Hepatocyte (in vitro differentiated cells): ENCODE results near the gene DEXI. TPM values are rescaled to one million over a fixed set of nuclear protein-coding genes. Genes with fewer than 3 reads are reported as not detected.

ENCODE experiments used
- DNase-seq: peaks from one replicate; pipeline ENCODE4 v3.0.0-alpha.2; 2016; ENCODE audit warnings: low spot score
- H2AFZ ChIP-seq: fragments of 200-600 bp; sonication (generic); 2 replicates; pipeline ENCODE4 v1.6.0; 2016; ENCODE audit warnings: antibody characterized with exemption, mild to moderate bottlenecking
- H3K27ac ChIP-seq: fragments of 200-600 bp; sonication (generic); 2 replicates; pipeline ENCODE4 v1.5.1; 2016; ENCODE audit warnings: mild to moderate bottlenecking
- H3K27me3 ChIP-seq: fragments of 200-600 bp; sonication (generic); 2 replicates; pipeline ENCODE4 v1.6.1; 2016
- H3K36me3 ChIP-seq: fragments of 200-600 bp; sonication (generic); replicated peaks from 2 replicates; pipeline ENCODE4 v1.5.1; 2016; ENCODE audit warnings: low read depth; ENCODE audit not compliant: insufficient read depth
- H3K4me1 ChIP-seq: fragments of 200-600 bp; sonication (generic); 2 replicates; pipeline ENCODE4 v1.5.1; 2016; ENCODE audit warnings: mild to moderate bottlenecking, moderate library complexity; ENCODE audit not compliant: insufficient read depth
- H3K4me2 ChIP-seq: fragments of 200-600 bp; sonication (generic); 2 replicates; pipeline ENCODE4 v1.6.0; 2016
- H3K4me3 ChIP-seq: fragments of 200-600 bp; sonication (generic); 2 replicates; pipeline ENCODE4 v1.5.1; 2016; ENCODE audit warnings: mild to moderate bottlenecking
- H3K79me2 ChIP-seq: fragments of 200-600 bp; sonication (generic); 2 replicates; pipeline ENCODE4 v1.6.0; 2017; ENCODE audit warnings: mild to moderate bottlenecking
- H3K9me2 ChIP-seq: fragments of 200-600 bp; sonication (generic); replicated peaks from 2 replicates; pipeline ENCODE4 v1.6.0; 2017; ENCODE audit warnings: mild to moderate bottlenecking; ENCODE audit not compliant: insufficient read depth
- H3K9me3 ChIP-seq: fragments of 200-600 bp; sonication (generic); 2 replicates; pipeline ENCODE4 v1.5.1; 2016; ENCODE audit warnings: low read depth, mild to moderate bottlenecking
- H4K20me1 ChIP-seq: fragments of 200-600 bp; sonication (generic); 2 replicates; pipeline ENCODE4 v1.6.0; 2016; ENCODE audit warnings: mild to moderate bottlenecking; ENCODE audit not compliant: insufficient read depth, poor library complexity, severe bottlenecking
- CTCF ChIP-seq: fragments of 200-600 bp; sonication (generic); IDR thresholded peaks from 2 replicates; pipeline ENCODE4 v1.5.1; 2016; ENCODE audit warnings: antibody characterized with exemption, mild to moderate bottlenecking; ENCODE audit not compliant: poor library complexity
- EZH2 ChIP-seq: fragments of 200-600 bp; sonication (generic); IDR thresholded peaks from 2 replicates; pipeline ENCODE4 v1.6.1; 2016; ENCODE audit warnings: antibody characterized with exemption, mild to moderate bottlenecking, borderline replicate concordance
- EZH2phosphoT487 ChIP-seq: fragments of 200-600 bp; sonication (generic); IDR thresholded peaks from one replicate; pipeline ENCODE4 v1.6.1; 2018; ENCODE audit warnings: antibody characterized with exemption, mild to moderate bottlenecking, low read depth, moderate library complexity; ENCODE audit not compliant: unreplicated experiment, severe bottlenecking
- WGBS: methylation state at CpG from one replicate; pipeline ENCODE4 v1.1.6; 2016; ENCODE audit warnings: low lambda C conversion rate; ENCODE audit errors: missing lambda C conversion rate; 5-methylcytosine and 5-hydroxymethylcytosine counted together
- polyA plus RNA-seq: library from polyadenylated mRNA; unstranded; fragments of >200 nt; fragmentation: Nextera tagmentation; extraction: Ambion mirVana; gene quantifications from 2 replicates; pipeline ENCODE4 v1.2.1, GENCODE V29; 2016
- total RNA-seq: library from RNA; depleted of rRNA; stranded (reverse); fragments of >200 nt; gene quantifications from 2 replicates; pipeline ENCODE4 v1.2.3, GENCODE V29; 2014

Gene DEXI
- total and polyA plus RNA-seq, 2 experiments from 2014 or later, result 51.6 to 82.4 TPM

GRCh38 chr16:10938321-10938720 is 3.9 kb downstream of the DEXI start:
- H3K36me3 ChIP-seq, result no peaks in the 10 kb centered on the region
- H3K4me3 ChIP-seq, result no peak overlapping the region
- no peaks in the 10 kb centered on the region for H3K9me2 ChIP-seq
- H3K27ac ChIP-seq, result no peak overlapping the region
- no peak for DNase-seq
- peaks cover 29% of the 10 kb centered on the region for H3K4me1 ChIP-seq
- peaks cover 63% of the 10 kb centered on the region for H4K20me1 ChIP-seq
- no peaks in the 10 kb centered on the region for H3K27me3 ChIP-seq
- 94% methylated on average over 7 of the region's 7 CpGs for WGBS
- H3K79me2 ChIP-seq, result peaks cover 90% of the 10 kb centered on the region
- TF ChIP-seq EZH2, result no peak
- TF ChIP-seq EZH2phosphoT487, result no peak
- TF ChIP-seq CTCF, result no peak
- H3K9me3 ChIP-seq, result no peaks in the 10 kb centered on the region
- H2AFZ ChIP-seq, result no peak overlapping the region
- peak overlapping the region; percentile 89 for H3K4me2 ChIP-seq

GRCh38 chr16:10937068-10937859 is 5.0 kb downstream of the DEXI start:
- H3K79me2 ChIP-seq, result peaks cover 88% of the 10 kb centered on the region
- H3K4me1 ChIP-seq, result peaks cover 28% of the 10 kb centered on the region
- H3K4me2 ChIP-seq, result peak overlapping the region; percentile 18
- DNase-seq, result no peak
- H2AFZ ChIP-seq, result no peak overlapping the region
- 92% methylated on average over 11 of the region's 11 CpGs for WGBS
- no peak for TF ChIP-seq CTCF
- H3K4me3 ChIP-seq, result no peak overlapping the region
- no peaks in the 10 kb centered on the region for H3K9me3 ChIP-seq
- no peaks in the 10 kb centered on the region for H3K9me2 ChIP-seq
- H3K27ac ChIP-seq, result no peak overlapping the region
- no peaks in the 10 kb centered on the region for H3K36me3 ChIP-seq
- H4K20me1 ChIP-seq, result peaks cover 73% of the 10 kb centered on the region
- H3K27me3 ChIP-seq, result no peaks in the 10 kb centered on the region

- Histone ChIP-seq H3K79me2 (peaks cover 88% of the 10 kb centered on the region), H3K4me1 (peaks cover 28% of the 10 kb centered on the region), H3K36me3 (no peaks in the 10 kb centered on the region), H3K4me3 (no peak overlapping the region), H3K27ac (no peak overlapping the region), H3K9me2 (no peaks in the 10 kb centered on the region), H3K27me3 (no peaks in the 10 kb centered on the region), H3K4me2 (no peak overlapping the region), H2AFZ (no peak overlapping the region), H4K20me1 (peaks cover 77% of the 10 kb centered on the region), H3K9me3 (no peaks in the 10 kb centered on the region)
- 90% methylated on average over 8 of the region's 8 CpGs for WGBS
- no peak for DNase-seq
- TF ChIP-seq EZH2phosphoT487 (no peak), EZH2 (no peak), CTCF (no peak)
Observed at GRCh38 chr16:10936272-10936984, 5.8 kb downstream of the DEXI start.
